Right lobe of liver (tissue), 4 donors: Measurements from ENCODE around the gene RPUSD3.

Experiments used
- POLR2A ChIP-seq: fragments of 450-650 bp; IDR thresholded peaks from one replicate; pipeline ENCODE4 v1.6.1; 2017; ENCODE audit warnings: antibody characterized with exemption, mild to moderate bottlenecking
- TF ChIP-seq, protein P1 (sequence below), 4 donors: fragments of 200-600 bp in 3 of 4; fragments of 450-650 bp in 1 of 4; IDR thresholded peaks; one replicate each; pipeline versions ENCODE4 v1.5.1 to v1.8.0; 2016 to 2022; ENCODE audit warnings: antibody characterized with exemption in 4 of 4, mild to moderate bottlenecking in 2 of 4
- donor health status: DM: no; HTN: no; CAD: no.
- donor health status: DM: no; HTN: no; CAD: no.
- donor health status: DM: no; HTN: yes; CAD: no.

DNA sequence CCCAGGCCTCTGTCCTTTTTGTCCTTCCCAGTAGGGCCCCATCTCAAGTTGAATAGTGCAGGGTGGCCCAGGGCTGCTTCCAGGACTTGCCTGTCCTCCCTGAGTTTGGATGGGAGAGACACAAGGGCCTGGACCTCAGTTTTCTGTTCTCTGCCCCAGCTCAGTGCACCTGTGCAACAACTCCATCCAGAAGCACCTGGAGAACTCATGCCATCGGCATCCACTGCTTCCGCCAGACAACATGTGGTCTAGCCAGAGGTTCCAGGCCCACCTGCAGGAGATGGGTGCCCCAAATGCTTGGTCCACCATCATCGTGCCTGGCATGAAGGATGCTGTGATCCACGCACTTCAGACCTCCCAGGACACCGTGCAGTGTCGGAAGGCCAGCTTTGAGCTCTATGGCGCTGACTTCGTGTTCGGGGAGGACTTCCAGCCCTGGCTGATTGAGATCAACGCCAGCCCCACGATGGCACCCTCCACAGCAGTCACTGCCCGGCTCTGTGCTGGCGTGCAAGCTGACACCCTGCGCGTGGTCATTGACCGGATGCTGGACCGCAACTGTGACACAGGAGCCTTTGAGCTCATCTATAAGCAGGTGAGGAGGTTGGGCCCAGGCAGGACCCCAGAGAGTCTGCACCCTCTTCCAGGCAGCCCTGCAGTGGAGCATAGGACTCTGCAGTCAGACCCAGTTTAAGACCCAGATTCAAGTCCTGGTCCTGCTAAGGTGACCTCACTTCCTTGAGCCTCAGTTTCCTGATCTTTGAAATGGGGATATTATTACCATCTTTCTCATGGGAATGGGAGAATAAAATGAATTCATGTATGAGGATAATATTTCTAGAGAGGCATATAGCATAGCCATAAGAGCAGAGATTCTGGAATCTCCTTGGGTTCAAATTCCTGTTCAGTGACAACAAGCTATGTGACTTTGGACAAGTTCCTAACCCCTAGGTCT, 14.7 kb downstream of the RPUSD3 start:
- TF ChIP-seq, protein P1, sequence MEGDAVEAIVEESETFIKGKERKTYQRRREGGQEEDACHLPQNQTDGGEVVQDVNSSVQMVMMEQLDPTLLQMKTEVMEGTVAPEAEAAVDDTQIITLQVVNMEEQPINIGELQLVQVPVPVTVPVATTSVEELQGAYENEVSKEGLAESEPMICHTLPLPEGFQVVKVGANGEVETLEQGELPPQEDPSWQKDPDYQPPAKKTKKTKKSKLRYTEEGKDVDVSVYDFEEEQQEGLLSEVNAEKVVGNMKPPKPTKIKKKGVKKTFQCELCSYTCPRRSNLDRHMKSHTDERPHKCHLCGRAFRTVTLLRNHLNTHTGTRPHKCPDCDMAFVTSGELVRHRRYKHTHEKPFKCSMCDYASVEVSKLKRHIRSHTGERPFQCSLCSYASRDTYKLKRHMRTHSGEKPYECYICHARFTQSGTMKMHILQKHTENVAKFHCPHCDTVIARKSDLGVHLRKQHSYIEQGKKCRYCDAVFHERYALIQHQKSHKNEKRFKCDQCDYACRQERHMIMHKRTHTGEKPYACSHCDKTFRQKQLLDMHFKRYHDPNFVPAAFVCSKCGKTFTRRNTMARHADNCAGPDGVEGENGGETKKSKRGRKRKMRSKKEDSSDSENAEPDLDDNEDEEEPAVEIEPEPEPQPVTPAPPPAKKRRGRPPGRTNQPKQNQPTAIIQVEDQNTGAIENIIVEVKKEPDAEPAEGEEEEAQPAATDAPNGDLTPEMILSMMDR (IDR thresholded peaks at IDR 0.05) = no peak
- no peak for TF ChIP-seq POLR2A
